ENCODE measurements around the gene PEX13. TPM values are rescaled to one million over a fixed set of nuclear protein-coding genes. Genes with fewer than 3 reads are reported as not detected.
"Not testable (repeated sequence)": the region's sequence is repeated elsewhere in the genome, so short reads cannot be mapped to it uniquely, and the experiment has no call there.

The PEX13 gene
- total RNA-seq, 1 donor from 2014 or later, result 28.8 TPM

DNA sequence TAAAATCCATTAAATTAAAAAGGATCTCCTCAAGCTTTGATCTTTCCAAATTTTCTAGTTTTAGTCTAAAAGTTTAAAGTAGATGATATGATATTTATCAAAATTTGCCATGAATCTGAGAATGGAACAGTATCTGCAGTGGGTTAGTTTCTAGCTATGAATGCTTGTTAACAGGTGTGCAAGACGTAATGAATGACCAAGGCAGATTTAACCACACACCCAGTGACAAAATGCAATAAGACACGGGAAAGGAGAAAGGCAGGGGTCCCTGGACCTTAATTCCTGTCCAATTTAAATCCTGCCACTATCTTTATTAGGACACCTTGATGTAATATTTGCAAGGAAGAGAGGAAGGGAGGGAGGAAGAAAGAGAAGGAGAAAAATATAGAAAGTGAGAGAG is 30.5 kb upstream of the PEX13 start:
- H3K36me3 Mint-ChIP-seq (ENCODE audit: low read depth, unreplicated experiment), result peaks cover 7% of the 10 kb centered on the region
- Histone ChIP-seq H3K4me1 (ENCODE audit: insufficient read depth, low read length) (no peaks in the 10 kb centered on the region), H3K36me3 (ENCODE audit: insufficient read depth, low read length) (no peaks in the 10 kb centered on the region), H3K27ac (ENCODE audit: low read depth, low read length) (no peak overlapping the region), H3K27me3 (ENCODE audit: insufficient read depth, low read length) (no peaks in the 10 kb centered on the region), H4K20me1 (ENCODE audit: insufficient read depth, low read length) (no peaks in the 10 kb centered on the region), H3K9ac (ENCODE audit: low read length) (no peak overlapping the region), H3K79me2 (ENCODE audit: insufficient read depth, low read length) (no peaks in the 10 kb centered on the region), H3K4me3 (ENCODE audit: insufficient read depth, low read depth, low read length) (no peak overlapping the region), H2AFZ (ENCODE audit: low read depth, low read length) (no peak overlapping the region), H3K4me2 (ENCODE audit: low read length) (no peak overlapping the region), H3K9me3 (ENCODE audit: insufficient read depth, low read depth, low read length) (no peaks in the 10 kb centered on the region)
- H3K27me3 Mint-ChIP-seq (ENCODE audit: low read depth, unreplicated experiment), result no peaks in the 10 kb centered on the region
- no peaks in the 10 kb centered on the region for H3K4me1 Mint-ChIP-seq (ENCODE audit: low read depth, unreplicated experiment)
- no peak overlapping the region for H3K4me3 Mint-ChIP-seq (ENCODE audit: unreplicated experiment)
- no peak for DNase-seq (ENCODE audit: low read depth)
- H3K9me3 Mint-ChIP-seq (ENCODE audit: unreplicated experiment), result peaks cover 11% of the 10 kb centered on the region
- TF ChIP-seq EZH2 (IDR thresholded peaks at IDR 0.05; ENCODE audit: insufficient read depth, low read length), result no peak
- no peak for FAIRE-seq
- H3K27ac Mint-ChIP-seq (ENCODE audit: unreplicated experiment), result no peak overlapping the region

DNA sequence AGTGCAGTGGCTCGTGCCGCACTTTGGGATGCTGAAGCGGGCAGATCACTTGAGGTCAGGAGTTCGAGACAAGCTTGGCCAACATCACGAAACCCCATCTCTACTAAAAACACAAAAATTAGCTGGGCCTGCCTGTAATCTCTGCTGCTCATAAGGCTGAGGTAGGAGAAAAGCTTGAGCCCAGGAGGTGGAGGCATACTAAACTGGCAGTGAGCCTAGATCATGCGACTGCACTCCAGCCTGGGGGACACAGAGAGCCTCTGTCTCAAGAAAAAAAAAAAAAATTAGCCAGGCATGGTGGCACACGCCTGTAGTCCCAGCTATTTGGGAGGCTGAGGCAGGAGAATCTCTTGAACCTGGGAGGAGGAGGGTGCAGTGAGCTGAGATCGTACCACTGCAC is 29.9 kb upstream of the PEX13 start:
- not testable (repeated sequence) for H3K4me1 Mint-ChIP-seq (ENCODE audit: low read depth, unreplicated experiment); H3K4me2 ChIP-seq (ENCODE audit: low read length); H3K4me3 Mint-ChIP-seq (ENCODE audit: unreplicated experiment); H3K79me2 ChIP-seq (ENCODE audit: insufficient read depth, low read length); H4K20me1 ChIP-seq (ENCODE audit: insufficient read depth, low read length); H3K36me3 Mint-ChIP-seq (ENCODE audit: low read depth, unreplicated experiment); H3K9me3 ChIP-seq (ENCODE audit: insufficient read depth, low read depth, low read length); DNase-seq (ENCODE audit: low read depth); H2AFZ ChIP-seq (ENCODE audit: low read depth, low read length); H3K27me3 Mint-ChIP-seq (ENCODE audit: low read depth, unreplicated experiment); H3K27me3 ChIP-seq (ENCODE audit: insufficient read depth, low read length); H3K9ac ChIP-seq (ENCODE audit: low read length); FAIRE-seq; H3K4me1 ChIP-seq (ENCODE audit: insufficient read depth, low read length); H3K27ac Mint-ChIP-seq (ENCODE audit: unreplicated experiment); H3K27ac ChIP-seq (ENCODE audit: low read depth, low read length); H3K36me3 ChIP-seq (ENCODE audit: insufficient read depth, low read length); H3K4me3 ChIP-seq (ENCODE audit: insufficient read depth, low read depth, low read length)
- H3K9me3 Mint-ChIP-seq (ENCODE audit: unreplicated experiment), result peaks cover 15% of the 10 kb centered on the region

DNA sequence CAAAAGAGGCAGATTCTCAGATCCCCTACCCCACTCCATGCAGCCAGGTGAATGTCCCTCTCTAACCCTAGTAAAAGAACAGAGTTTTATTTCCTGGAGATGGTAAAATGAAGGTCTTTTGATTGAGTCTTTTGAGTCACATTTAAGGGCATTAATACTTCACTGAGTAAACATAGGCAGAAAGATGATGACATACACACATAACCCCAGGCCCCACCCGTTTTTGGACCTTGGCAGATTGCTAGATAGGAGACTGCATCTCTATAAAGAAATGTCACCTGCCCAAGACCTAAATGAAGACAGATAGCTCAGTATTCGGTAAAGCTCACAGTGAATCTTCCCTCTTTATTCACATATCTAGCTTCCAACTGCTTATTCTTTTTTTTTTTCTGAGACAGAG is 28.3 kb upstream of the PEX13 start:
- no peak overlapping the region for H3K27ac ChIP-seq (ENCODE audit: low read depth, low read length)
- no peak overlapping the region for H3K27ac Mint-ChIP-seq (ENCODE audit: unreplicated experiment)
- no peak overlapping the region for H3K4me3 ChIP-seq (ENCODE audit: insufficient read depth, low read depth, low read length)
- no peak overlapping the region for H3K4me2 ChIP-seq (ENCODE audit: low read length)
- FAIRE-seq, result no peak
- H3K9me3 ChIP-seq (ENCODE audit: insufficient read depth, low read depth, low read length), result no peaks in the 10 kb centered on the region
- no peak overlapping the region for H3K9ac ChIP-seq (ENCODE audit: low read length)
- no peaks in the 10 kb centered on the region for H3K27me3 Mint-ChIP-seq (ENCODE audit: low read depth, unreplicated experiment)
- H3K4me1 ChIP-seq (ENCODE audit: insufficient read depth, low read length), result no peaks in the 10 kb centered on the region
- no peaks in the 10 kb centered on the region for H3K36me3 ChIP-seq (ENCODE audit: insufficient read depth, low read length)
- H4K20me1 ChIP-seq (ENCODE audit: insufficient read depth, low read length), result no peaks in the 10 kb centered on the region
- H2AFZ ChIP-seq (ENCODE audit: low read depth, low read length), result no peak overlapping the region
- no peaks in the 10 kb centered on the region for H3K4me1 Mint-ChIP-seq (ENCODE audit: low read depth, unreplicated experiment)
- no peaks in the 10 kb centered on the region for H3K27me3 ChIP-seq (ENCODE audit: insufficient read depth, low read length)
- no peak for DNase-seq (ENCODE audit: low read depth)
- peaks cover 14% of the 10 kb centered on the region for H3K36me3 Mint-ChIP-seq (ENCODE audit: low read depth, unreplicated experiment)
- peaks cover 16% of the 10 kb centered on the region for H3K9me3 Mint-ChIP-seq (ENCODE audit: unreplicated experiment)
- H3K4me3 Mint-ChIP-seq (ENCODE audit: unreplicated experiment), result no peak overlapping the region
- TF ChIP-seq EZH2 (IDR thresholded peaks at IDR 0.05; ENCODE audit: insufficient read depth, low read length), result no peak
- no peak for TF ChIP-seq CTCF (IDR thresholded peaks at IDR 0.05; ENCODE audit: insufficient read depth, low read depth, low read length)
- no peaks in the 10 kb centered on the region for H3K79me2 ChIP-seq (ENCODE audit: insufficient read depth, low read length)

DNA sequence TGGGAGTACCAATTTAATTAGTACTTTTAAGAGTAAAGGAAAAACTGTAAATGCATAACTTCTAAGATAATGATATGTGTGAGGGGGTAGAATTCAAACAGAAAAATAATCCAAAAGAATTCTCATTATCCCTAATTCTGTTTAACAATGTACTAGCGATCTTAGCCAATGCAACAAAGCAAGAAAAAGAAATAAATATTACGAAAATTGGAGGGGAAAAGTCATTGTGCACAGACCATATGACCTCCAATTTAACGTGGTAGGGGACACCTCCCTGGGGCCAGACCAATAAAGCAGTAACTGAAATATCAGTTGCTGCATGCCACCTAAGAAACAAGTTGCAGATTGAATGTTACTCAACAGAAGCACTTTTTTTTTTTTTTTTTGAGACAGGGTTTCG is 25.9 kb upstream of the PEX13 start:
- Histone ChIP-seq H2AFZ (ENCODE audit: low read depth, low read length) (no peak overlapping the region), H3K4me2 (ENCODE audit: low read length) (no peak overlapping the region), H4K20me1 (ENCODE audit: insufficient read depth, low read length) (no peaks in the 10 kb centered on the region), H3K36me3 (ENCODE audit: insufficient read depth, low read length) (no peaks in the 10 kb centered on the region), H3K79me2 (ENCODE audit: insufficient read depth, low read length) (no peaks in the 10 kb centered on the region), H3K27ac (ENCODE audit: low read depth, low read length) (no peak overlapping the region), H3K9me3 (ENCODE audit: insufficient read depth, low read depth, low read length) (no peaks in the 10 kb centered on the region), H3K27me3 (ENCODE audit: insufficient read depth, low read length) (no peaks in the 10 kb centered on the region), H3K9ac (ENCODE audit: low read length) (no peak overlapping the region), H3K4me3 (ENCODE audit: insufficient read depth, low read depth, low read length) (no peak overlapping the region), H3K4me1 (ENCODE audit: insufficient read depth, low read length) (no peaks in the 10 kb centered on the region)
- Mint-ChIP-seq H3K27me3 (ENCODE audit: low read depth, unreplicated experiment) (no peaks in the 10 kb centered on the region), H3K4me1 (ENCODE audit: low read depth, unreplicated experiment) (no peaks in the 10 kb centered on the region), H3K27ac (ENCODE audit: unreplicated experiment) (no peak overlapping the region), H3K9me3 (ENCODE audit: unreplicated experiment) (peaks cover 16% of the 10 kb centered on the region), H3K4me3 (ENCODE audit: unreplicated experiment) (no peak overlapping the region), H3K36me3 (ENCODE audit: low read depth, unreplicated experiment) (peaks cover 18% of the 10 kb centered on the region)
- no peak for FAIRE-seq
- no peak for DNase-seq (ENCODE audit: low read depth)
- no peak for TF ChIP-seq EZH2 (IDR thresholded peaks at IDR 0.05; ENCODE audit: insufficient read depth, low read length)
- TF ChIP-seq CTCF (IDR thresholded peaks at IDR 0.05; ENCODE audit: insufficient read depth, low read depth, low read length), result no peak
